Right ventricle myocardium inferior (tissue), 1 donor: Measurements from ENCODE around the gene MEX3C. TPM values are rescaled to one million over a fixed set of nuclear protein-coding genes. Genes with fewer than 3 reads are reported as not detected.

Experiments
- ATAC-seq: fragments of 200-7000 bp; cut with Tn5 transposase; one replicate; pipeline ENCODE4 v1.9.1; 2020; ENCODE audit warnings: mild to moderate bottlenecking, moderate library complexity
- DNase-seq: peaks from one replicate; pipeline ENCODE4 v3.0.0; 2021; ENCODE audit errors: missing footprints
- intact Hi-C: fragments of 100-400 bp; cut with DNase I; formaldehyde crosslinking; loops from one replicate; pipeline ENCODE4 v1.11.0; 2022
- total RNA-seq: library from RNA; stranded (reverse); fragmentation: NEBNext Ultra II Directional; extraction: Animal tissue kit (Norgen Biotek cat#: 25700); gene quantifications from one replicate; pipeline ENCODE4 v1.2.1, GENCODE V29; 2021
- donor health status: DM: no; HTN: yes; CAD: no; lungs with severe emphysema.

Gene MEX3C
- total RNA-seq, 1 donor from 2014 or later = 20.5 TPM

DNA sequence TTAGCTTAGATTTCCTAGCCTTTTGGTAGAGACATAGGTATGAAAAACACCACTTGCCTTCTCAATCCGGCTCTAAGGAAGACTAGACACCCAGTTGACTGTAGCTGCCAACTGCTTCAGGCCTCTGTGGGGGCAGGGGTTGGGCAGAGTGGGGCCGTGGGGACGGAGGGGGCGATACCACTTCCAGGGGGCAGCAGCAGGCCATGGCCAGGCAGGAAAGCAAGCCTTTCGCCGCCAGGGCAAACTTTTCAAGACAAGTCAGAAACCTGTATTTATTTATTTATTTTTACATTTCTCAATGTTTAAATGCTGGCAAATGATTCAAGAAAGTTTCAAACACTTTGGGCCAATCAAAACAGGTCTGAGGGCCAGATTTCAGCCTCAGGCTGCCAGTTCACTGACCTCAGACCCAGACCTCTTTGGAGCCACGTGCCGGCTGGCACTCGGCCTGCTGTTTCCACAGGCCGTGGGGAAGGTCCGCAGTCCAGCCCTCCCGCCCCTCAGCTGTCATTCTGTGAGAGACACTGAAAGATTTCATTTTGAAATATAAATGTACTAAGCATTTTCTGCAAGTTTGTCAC, 63.8 kb downstream of the MEX3C start:
- ATAC-seq = peak; percentile 54
- intact Hi-C loops = no loop called here

GRCh38 chr18:51132256-51132935, 65.1 kb downstream of the MEX3C start:
- intact Hi-C loops = no loop called here

More for the DNA sequence above, 63.8 kb downstream of the MEX3C start:
- no peak for DNase-seq

DNA sequence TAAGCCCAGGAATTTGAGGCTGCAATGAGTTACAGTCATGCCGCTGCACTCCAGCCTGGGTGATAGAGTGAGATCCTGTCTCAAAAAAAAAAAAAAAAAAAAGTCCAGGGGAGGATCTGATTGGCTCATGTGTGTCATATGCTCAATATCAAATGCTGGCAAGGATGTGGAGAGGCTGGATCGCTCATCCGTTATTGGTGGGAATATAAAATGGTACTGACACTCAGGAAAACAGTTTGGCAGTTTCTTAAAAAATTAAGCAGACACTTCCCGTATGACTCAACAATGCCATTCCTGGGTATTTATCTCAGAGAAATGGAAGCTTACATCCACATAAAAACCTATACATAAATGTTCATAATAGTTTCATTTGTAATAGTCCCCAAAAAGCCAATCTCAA, 68.9 kb downstream of the MEX3C start:
- DNase-seq = no peak
- intact Hi-C loops = no loop called here
- ATAC-seq = no peak

More at GRCh38 chr18:51132256-51132935, 65.1 kb downstream of the MEX3C start:
- DNase-seq = no peak
- ATAC-seq = no peak

DNA sequence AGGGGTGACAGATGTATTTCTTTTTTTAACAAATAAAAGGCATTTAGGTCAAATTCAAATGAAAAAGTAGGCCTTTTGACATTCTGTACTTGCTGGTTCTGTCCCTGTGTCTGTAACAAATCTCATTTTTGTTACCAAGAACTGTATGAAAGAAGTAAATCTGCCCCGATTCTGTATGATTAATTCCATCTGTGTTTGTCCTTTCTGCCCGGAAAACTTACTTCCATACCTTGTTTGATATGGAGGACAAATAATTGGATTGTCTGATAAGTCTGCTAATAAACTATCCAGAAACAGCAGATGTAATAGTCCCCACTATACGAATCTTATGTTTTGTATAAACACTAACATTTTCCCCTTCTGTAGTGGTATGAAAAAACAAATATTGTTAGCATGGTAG, 69.8 kb downstream of the MEX3C start:
- intact Hi-C loops = no loop called here
- ATAC-seq (no peak), DNase-seq (no peak)

DNA sequence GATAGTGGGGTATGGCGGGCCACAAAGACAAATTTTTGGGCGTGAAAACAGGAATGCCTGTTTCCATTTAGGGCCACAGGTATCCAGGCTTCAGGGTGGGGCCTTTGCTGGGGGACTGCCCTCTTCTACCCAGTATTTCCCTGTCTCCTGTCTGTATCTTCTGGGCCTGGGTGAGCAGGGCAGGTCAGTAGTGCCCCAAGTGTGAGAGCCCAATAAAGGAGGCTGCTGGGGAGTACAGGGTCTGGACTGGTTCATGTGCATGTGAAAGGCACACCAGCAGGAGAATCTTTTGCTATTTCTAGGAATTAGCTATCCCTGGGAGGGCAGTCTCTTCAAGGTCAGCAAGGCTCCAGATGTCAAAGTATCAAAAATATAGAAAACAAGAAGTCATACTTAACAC, 71.5 kb downstream of the MEX3C start:
- intact Hi-C loops = no loop called here
- ATAC-seq (no peak), DNase-seq (no peak)

Other genes with a start within 250 kb of the MEX3C start
- gene ELAC1, start 229.6 kb downstream of the MEX3C start, total RNA-seq = 5.6 TPM
- 94.7 TPM for gene SMAD4, start 167.5 kb downstream of the MEX3C start, total RNA-seq